Stomach (tissue), 4 donors: Measurements from ENCODE around the gene CHSY3.

ENCODE experiments used
- POLR2A ChIP-seq, 4 donors: fragments of 450-650 bp; IDR thresholded peaks; one replicate each; pipeline ENCODE4 v1.6.1; 2016; ENCODE audit warnings: antibody characterized with exemption in 4 of 4, control low read depth in 2 of 4, mild to moderate bottlenecking in 1 of 4, moderate library complexity in 1 of 4
- TF ChIP-seq, protein P1 (sequence below), 7 experiments: fragments of 450-650 bp in 4 of 7; fragments of 200-600 bp in 3 of 7; sonication (generic) in 3 of 7; IDR thresholded peaks; one replicate each; pipeline ENCODE4 v1.5.1; 2016 to 2019; ENCODE audit warnings: antibody characterized with exemption in 7 of 7, control low read depth in 2 of 7, mild to moderate bottlenecking in 1 of 7

DNA sequence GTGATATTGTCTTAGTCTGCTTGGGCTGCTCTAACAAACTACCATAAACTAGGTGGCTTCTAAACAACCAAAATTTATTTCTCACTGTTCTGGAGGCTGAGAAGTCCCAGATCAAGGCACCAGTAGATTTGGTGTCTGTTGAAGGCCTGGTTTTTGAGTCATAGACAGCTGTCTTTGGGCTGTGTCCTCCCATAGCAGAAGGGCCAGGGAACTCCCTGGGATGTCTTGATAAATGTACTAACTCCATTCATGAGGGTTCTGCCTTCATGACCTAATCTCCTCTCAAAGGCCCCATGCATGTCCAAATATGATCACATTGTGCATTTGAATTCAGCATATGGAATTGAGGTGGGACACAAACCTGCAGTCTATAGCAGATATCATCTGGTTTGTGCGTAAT lies 121.2 kb downstream of the CHSY3 start:
- no peak for TF ChIP-seq POLR2A (IDR thresholded peaks at IDR 0.05)
- TF ChIP-seq, protein P1, sequence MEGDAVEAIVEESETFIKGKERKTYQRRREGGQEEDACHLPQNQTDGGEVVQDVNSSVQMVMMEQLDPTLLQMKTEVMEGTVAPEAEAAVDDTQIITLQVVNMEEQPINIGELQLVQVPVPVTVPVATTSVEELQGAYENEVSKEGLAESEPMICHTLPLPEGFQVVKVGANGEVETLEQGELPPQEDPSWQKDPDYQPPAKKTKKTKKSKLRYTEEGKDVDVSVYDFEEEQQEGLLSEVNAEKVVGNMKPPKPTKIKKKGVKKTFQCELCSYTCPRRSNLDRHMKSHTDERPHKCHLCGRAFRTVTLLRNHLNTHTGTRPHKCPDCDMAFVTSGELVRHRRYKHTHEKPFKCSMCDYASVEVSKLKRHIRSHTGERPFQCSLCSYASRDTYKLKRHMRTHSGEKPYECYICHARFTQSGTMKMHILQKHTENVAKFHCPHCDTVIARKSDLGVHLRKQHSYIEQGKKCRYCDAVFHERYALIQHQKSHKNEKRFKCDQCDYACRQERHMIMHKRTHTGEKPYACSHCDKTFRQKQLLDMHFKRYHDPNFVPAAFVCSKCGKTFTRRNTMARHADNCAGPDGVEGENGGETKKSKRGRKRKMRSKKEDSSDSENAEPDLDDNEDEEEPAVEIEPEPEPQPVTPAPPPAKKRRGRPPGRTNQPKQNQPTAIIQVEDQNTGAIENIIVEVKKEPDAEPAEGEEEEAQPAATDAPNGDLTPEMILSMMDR (IDR thresholded peaks at IDR 0.05) = no peak
